IPS-NIHi7 (cell line): ENCODE results near the gene TMEM200B.
"Not testable (repeated sequence)": the region's sequence is repeated elsewhere in the genome, so short reads cannot be mapped to it uniquely, and the experiment has no call there.

Experiments used
- DNase-seq: peaks from one replicate; pipeline ENCODE4 v3.0.0; 2012; ENCODE audit warnings: mixed read lengths; ENCODE audit errors: extremely low spot score

The TMEM200B gene

GRCh38 chr1:29112705-29113412 lies 10.8 kb downstream of the TMEM200B start:
- no peak for DNase-seq

GRCh38 chr1:29108041-29108440 lies 15.7 kb downstream of the TMEM200B start:
- not testable (repeated sequence) for DNase-seq

GRCh38 chr1:29105822-29106221 lies 17.9 kb downstream of the TMEM200B start:
- no peak for DNase-seq

GRCh38 chr1:29100487-29100886 lies 23.2 kb downstream of the TMEM200B start:
- DNase-seq: no peak

GRCh38 chr1:29099286-29099685 lies 24.4 kb downstream of the TMEM200B start:
- DNase-seq: no peak

GRCh38 chr1:29096231-29096886 lies 27.3 kb downstream of the TMEM200B start:
- DNase-seq: peak; percentile 19

- no peak for DNase-seq
These were observed 28.7 kb downstream of the TMEM200B start for GRCh38 chr1:29094954-29095353.

- no peak for DNase-seq
These were observed 29.3 kb downstream of the TMEM200B start for GRCh38 chr1:29094433-29094832.

- not testable (repeated sequence) for DNase-seq
These were observed 31.0 kb downstream of the TMEM200B start for GRCh38 chr1:29092704-29093103.

- DNase-seq: no peak
These were observed 32.6 kb downstream of the TMEM200B start for GRCh38 chr1:29090937-29091618.

- DNase-seq: no peak
These were observed 39.5 kb downstream of the TMEM200B start for GRCh38 chr1:29084196-29084521.

GRCh38 chr1:29083317-29084195 lies 40.1 kb downstream of the TMEM200B start:
- no peak for DNase-seq

GRCh38 chr1:29082519-29082918 lies 41.2 kb downstream of the TMEM200B start:
- DNase-seq: no peak

GRCh38 chr1:29081201-29081600 lies 42.5 kb downstream of the TMEM200B start:
- no peak for DNase-seq

- DNase-seq: not testable (repeated sequence)
These were observed 43.6 kb downstream of the TMEM200B start for GRCh38 chr1:29079916-29080629.

- DNase-seq: no peak
These were observed 46.5 kb downstream of the TMEM200B start for GRCh38 chr1:29077155-29077554.
